B cell (primary cell): ENCODE data around the gene CAPRIN1. TPM values are rescaled to one million over a fixed set of nuclear protein-coding genes. Genes with fewer than 3 reads are reported as not detected.

Experiments
- ATAC-seq: fragments of 200-7000 bp; cut with Tn5 transposase; one replicate; pipeline ENCODE4 v1.10.0; 2021; ENCODE audit warnings: low read depth, mild to moderate bottlenecking, moderate number of reproducible peaks, moderate library complexity
- CTCF ChIA-PET: fragments of 350-600 bp; sonication (Branson Sonifier 250); formaldehyde crosslinking; loops from one replicate; lab custom pipeline; 2021; ENCODE audit warnings: antibody characterized with exemption, inconsistent platforms; lab: Charles Lee
- POLR2A ChIA-PET: fragments of 350-600 bp; sonication (Branson Sonifier 250); formaldehyde crosslinking; loops from one replicate; lab custom pipeline; 2021; ENCODE audit warnings: antibody characterized with exemption; lab: Charles Lee
- DNase-seq: peaks from one replicate; pipeline ENCODE4 v3.0.0; 2013
- H2AFZ ChIP-seq: 2 replicates; pipeline ENCODE4 v1.6.1; 2012; ENCODE audit warnings: mild to moderate bottlenecking, low read depth, low read length; ENCODE audit not compliant: insufficient read depth, poor library complexity, severe bottlenecking
- H3K27ac ChIP-seq, 2 donors: 1 replicate in 1 of 2; 2 replicates in 1 of 2; pipeline ENCODE4 v1.5.1; 2012 to 2013; ENCODE audit warnings: low read length in 2 of 2, mild to moderate bottlenecking in 2 of 2, moderate library complexity in 1 of 2
- H3K27me3 ChIP-seq, 4 experiments: fragments of 200-600 bp in 1 of 4; sonication (generic) in 1 of 4; replicated peaks in 1 of 4; 1 replicate in 2 of 4; 2 replicates in 2 of 4; pipeline versions ENCODE4 v1.6.1 to v1.7.0; 2013 to 2016; ENCODE audit warnings: low read length in 3 of 4, mild to moderate bottlenecking in 2 of 4, mixed read lengths in 1 of 4, moderate library complexity in 1 of 4; ENCODE audit not compliant: insufficient read depth in 4 of 4, control insufficient read depth in 3 of 4; ENCODE audit errors: control extremely low read depth in 1 of 4
- H3K36me3 ChIP-seq, 2 experiments: replicated peaks in 1 of 2; 1 replicate in 1 of 2; 2 replicates in 1 of 2; pipeline versions ENCODE4 v1.6.1 to v1.7.1; 2013; ENCODE audit warnings: low read length in 1 of 2; ENCODE audit not compliant: insufficient read depth in 2 of 2, control insufficient read depth in 1 of 2; ENCODE audit errors: control extremely low read depth in 1 of 2, extremely low read depth in 1 of 2
- H3K4me1 ChIP-seq, 2 donors: fragments of 200-600 bp in 1 of 2; sonication (generic) in 1 of 2; 1 replicate in 1 of 2; 2 replicates in 1 of 2; pipeline versions ENCODE4 v1.5.1 to v1.6.1; 2013 to 2017; ENCODE audit warnings: low read length in 2 of 2; ENCODE audit not compliant: control insufficient read depth in 2 of 2, insufficient read depth in 2 of 2
- H3K4me2 ChIP-seq: replicated peaks from 2 replicates; pipeline ENCODE3; 2012; ENCODE audit warnings: mild to moderate bottlenecking, low read depth, low read length; ENCODE audit not compliant: poor library complexity, severe bottlenecking
- H3K4me3 ChIP-seq, 5 experiments: fragments of 200-600 bp in 1 of 5; sonication (generic) in 1 of 5; 1 replicate in 3 of 5; 2 replicates in 2 of 5; pipeline versions ENCODE4 v1.5.1 to v1.7.0; 2011 to 2016; ENCODE audit warnings: low read length in 4 of 5, mild to moderate bottlenecking in 4 of 5, low read depth in 2 of 5, control low read depth in 1 of 5, moderate library complexity in 1 of 5; ENCODE audit not compliant: insufficient read depth in 1 of 5; ENCODE audit errors: control extremely low read depth in 1 of 5, extremely low read depth in 1 of 5
- H3K79me2 ChIP-seq: fragments of 200-600 bp; sonication (generic); one replicate; pipeline ENCODE4 v1.6.0; 2016; ENCODE audit warnings: low read length; ENCODE audit not compliant: control insufficient read depth, insufficient read depth
- H3K9ac ChIP-seq: fragments of 200-600 bp; sonication (generic); 2 replicates; pipeline ENCODE4 v1.6.1; 2017; ENCODE audit warnings: mild to moderate bottlenecking, low read length, moderate library complexity
- H3K9me3 ChIP-seq, 3 donors: one replicate each; pipeline versions ENCODE4 v1.6.1 to v1.7.1; 2013; ENCODE audit warnings: low read length in 2 of 3; ENCODE audit not compliant: control insufficient read depth in 2 of 3, insufficient read depth in 1 of 3; ENCODE audit errors: control extremely low read depth in 1 of 3
- H4K20me1 ChIP-seq: 2 replicates; pipeline ENCODE4 v1.6.0; 2012; ENCODE audit warnings: mild to moderate bottlenecking, low read length; ENCODE audit not compliant: insufficient read depth, control insufficient read depth, poor library complexity, severe bottlenecking
- H3K27ac Mint-ChIP-seq: one replicate; pipeline ENCODE4 v1.8.0; 2021; ENCODE audit warnings: mixed read lengths
- H3K27me3 Mint-ChIP-seq: one replicate; pipeline ENCODE4 v1.8.0; 2021; ENCODE audit warnings: mixed read lengths
- H3K4me1 Mint-ChIP-seq: one replicate; pipeline ENCODE4 v1.8.0; 2021; ENCODE audit warnings: mixed read lengths
- H3K4me3 Mint-ChIP-seq: one replicate; pipeline ENCODE4 v1.8.0; 2021; ENCODE audit warnings: mixed read lengths
- H3K9me3 Mint-ChIP-seq: one replicate; pipeline ENCODE4 v1.8.0; 2022; ENCODE audit warnings: mixed read lengths; ENCODE audit not compliant: insufficient read depth
- CTCF ChIP-seq: fragments of 200-600 bp; IDR thresholded peaks from one replicate; pipeline ENCODE4 v1.8.0; 2022; ENCODE audit warnings: antibody characterized with exemption, mild to moderate bottlenecking
- EZH2 ChIP-seq: IDR thresholded peaks from 2 replicates; pipeline ENCODE4 v1.6.1; 2012; ENCODE audit warnings: borderline replicate concordance, low read depth, mild to moderate bottlenecking, moderate library complexity, low read length; ENCODE audit not compliant: insufficient read depth, poor library complexity, severe bottlenecking
- WGBS: methylation state at CpG from one replicate; pipeline ENCODE4 v1.1.5; 2013; ENCODE audit warnings: missing lambda C conversion rate; ENCODE audit not compliant: insufficient coverage; 5-methylcytosine and 5-hydroxymethylcytosine counted together
- intact Hi-C: fragments of 100-400 bp; cut with micrococcal nuclease; formaldehyde crosslinking; loops from one replicate; pipeline ENCODE4 v1.10.0; 2022
- polyA plus RNA-seq: library from polyadenylated mRNA; depleted of rRNA; stranded (reverse); fragments of >200 nt; gene quantifications from 2 replicates; pipeline ENCODE4 v1.2.3, GENCODE V29; 2012
- total RNA-seq, 2 donors: library from RNA; stranded (reverse); fragments of 120-200 nt in 1 of 2; gene quantifications; 1 replicate in 1 of 2; 2 replicates in 1 of 2; pipeline versions ENCODE4 v1.2.3 to v1.2.4, GENCODE V29; 2013 to 2022

Gene CAPRIN1
- total and polyA plus RNA-seq, 2 donors (not counting 1 experiment from before 2014, with no cell fraction given) = 31.7 to 133 TPM

- Histone ChIP-seq H3K27me3 (no peaks in the 10 kb centered on the region), H3K4me3 (no peak overlapping the region), H3K27ac (no peak overlapping the region), H3K9ac (no peak overlapping the region), H3K36me3 (peaks cover 0 to 56% of the 10 kb centered on the region in 2 experiments), H4K20me1 (no peaks in the 10 kb centered on the region), H3K9me3 (no peaks in the 10 kb centered on the region), H2AFZ (no peak overlapping the region), H3K79me2 (no peaks in the 10 kb centered on the region), H3K4me1 (peaks cover 23 to 38% of the 10 kb centered on the region in 2 donors), H3K4me2 (no peak overlapping the region)
- Mint-ChIP-seq H3K4me1 (peaks cover 45% of the 10 kb centered on the region), H3K27ac (no peak overlapping the region), H3K9me3 (no peaks in the 10 kb centered on the region), H3K4me3 (no peak overlapping the region), H3K27me3 (no peaks in the 10 kb centered on the region)
- 88% methylated on average over 13 of the region's 13 CpGs for WGBS
- TF ChIP-seq CTCF (no peak), EZH2 (no peak)
- DNase-seq (no peak), ATAC-seq (no peak)
- intact Hi-C loops = no loop called here
- CTCF ChIA-PET = interaction anchor here (0.6 to 1.6 kb wide), 2 partner anchors 24 to 213 kb away, joined by 3 to 5 read pairs; no protein-coding TSS in a partner anchor
- POLR2A ChIA-PET = no interaction called here
Measured at GRCh38 chr11:34149786-34150185, 98.3 kb downstream of the CAPRIN1 start.

DNA sequence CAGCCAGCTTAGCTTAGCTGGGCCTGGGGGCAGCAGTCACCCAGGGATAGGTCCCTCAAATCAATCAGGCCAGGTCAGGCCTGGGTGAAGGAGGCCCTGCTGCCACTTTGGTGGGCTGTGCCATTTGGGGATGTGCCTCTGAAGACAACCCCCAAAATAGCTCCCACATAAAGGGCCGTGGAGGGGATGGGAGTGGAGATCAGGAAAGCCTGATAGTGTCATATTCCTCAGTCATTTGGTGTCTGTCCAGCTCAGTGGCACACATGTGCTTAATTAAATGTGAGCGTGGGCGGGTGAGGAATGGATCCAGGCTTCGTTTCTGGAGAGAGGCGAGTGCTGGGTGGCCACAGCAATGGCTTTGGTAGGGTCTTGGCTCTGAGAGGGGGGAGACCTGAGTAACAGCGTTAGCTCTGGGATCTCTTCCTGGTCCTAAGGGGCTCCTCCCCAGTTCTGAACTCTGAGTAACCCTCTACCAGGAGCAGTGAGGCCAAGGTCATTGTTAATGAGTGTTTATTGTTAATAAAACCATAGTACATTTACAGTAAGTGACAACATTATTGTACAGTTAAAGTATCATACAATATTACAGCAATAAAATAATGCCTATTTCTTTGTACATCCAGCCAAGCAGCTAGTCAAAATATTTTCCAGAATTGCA lies 99.1 kb downstream of the CAPRIN1 start:
- POLR2A ChIA-PET = no interaction called here
- Histone ChIP-seq H3K4me3 (no peak overlapping the region), H3K9me3 (no peaks in the 10 kb centered on the region), H3K36me3 (peaks cover 0 to 48% of the 10 kb centered on the region in 2 experiments), H3K9ac (no peak overlapping the region), H3K27ac (no peak overlapping the region), H3K4me2 (no peak overlapping the region), H3K79me2 (no peaks in the 10 kb centered on the region), H2AFZ (no peak overlapping the region), H3K4me1 (peaks cover 19 to 32% of the 10 kb centered on the region in 2 donors), H3K27me3 (no peaks in the 10 kb centered on the region), H4K20me1 (no peaks in the 10 kb centered on the region)
- H3K9me3 Mint-ChIP-seq = no peaks in the 10 kb centered on the region
- CTCF ChIA-PET = interaction anchor here (1.6 kb wide), 1 partner anchor 24 kb away, joined by 5 read pairs; no protein-coding TSS in a partner anchor
- no peak overlapping the region for H3K4me3 Mint-ChIP-seq
- H3K27ac Mint-ChIP-seq = no peak overlapping the region
- TF ChIP-seq EZH2 (no peak), CTCF (no peak)
- no peaks in the 10 kb centered on the region for H3K27me3 Mint-ChIP-seq
- DNase-seq = no peak
- no peak for ATAC-seq
- H3K4me1 Mint-ChIP-seq = peaks cover 40% of the 10 kb centered on the region
- intact Hi-C loops = no loop called here
- WGBS = 97% methylated on average over 5 of the region's 6 CpGs
